GM19328 (cell line): ENCODE data around the gene RAB39A.
A peak's percentile ranks its signal among the peaks of the same experiment; 100 is the strongest.
"Not testable (repeated sequence)": the region's sequence is repeated elsewhere in the genome, so short reads cannot be mapped to it uniquely, and the experiment has no call there.

Source experiments
- ATAC-seq: cut with Tn5 transposase; IDR thresholded peaks from one replicate; pipeline ENCODE4 v1.9.1; 2021; ENCODE audit warnings: mild to moderate bottlenecking, moderate library complexity; ENCODE audit not compliant: unreplicated experiment

RAB39A gene, protein sequence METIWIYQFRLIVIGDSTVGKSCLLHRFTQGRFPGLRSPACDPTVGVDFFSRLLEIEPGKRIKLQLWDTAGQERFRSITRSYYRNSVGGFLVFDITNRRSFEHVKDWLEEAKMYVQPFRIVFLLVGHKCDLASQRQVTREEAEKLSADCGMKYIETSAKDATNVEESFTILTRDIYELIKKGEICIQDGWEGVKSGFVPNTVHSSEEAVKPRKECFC

DNA sequence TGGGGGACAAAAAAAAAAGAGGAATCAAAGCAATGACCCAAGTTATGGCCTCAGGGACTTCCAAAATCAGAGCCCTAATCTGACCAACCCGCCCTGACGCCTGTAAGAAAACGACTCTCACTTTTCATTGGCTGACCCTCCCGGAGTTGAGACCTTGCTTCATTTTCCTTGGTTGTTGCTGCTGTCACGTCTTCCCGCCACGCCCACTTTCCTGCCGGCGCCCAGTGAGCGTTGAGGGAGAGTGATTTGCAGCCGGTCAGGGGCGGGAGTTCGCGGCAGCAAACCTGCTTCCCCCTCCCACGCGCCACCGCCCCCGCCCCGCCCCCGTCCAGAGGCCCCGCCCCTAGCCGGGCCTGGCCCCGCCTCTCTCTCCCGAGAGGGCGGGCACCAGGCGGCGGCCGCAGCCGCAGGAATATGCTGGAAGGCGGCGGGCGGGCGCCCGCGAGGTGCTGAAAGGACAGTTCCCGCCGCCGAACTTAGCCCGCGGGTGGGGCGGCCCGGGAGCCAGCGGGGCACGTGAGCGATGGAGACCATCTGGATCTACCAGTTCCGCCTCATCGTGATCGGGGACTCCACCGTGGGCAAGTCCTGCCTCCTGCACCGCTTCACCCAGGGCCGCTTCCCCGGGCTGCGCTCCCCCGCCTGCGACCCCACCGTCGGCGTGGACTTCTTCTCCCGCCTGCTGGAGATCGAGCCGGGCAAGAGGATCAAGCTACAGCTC lies at the start of gene RAB39A:
TSS of gene RAB39A (plus strand) at position 403 of the 721 bp plus-strand sequence. CDS start at position 524, 121 bp downstream.
- peak; percentile 98 for ATAC-seq

DNA sequence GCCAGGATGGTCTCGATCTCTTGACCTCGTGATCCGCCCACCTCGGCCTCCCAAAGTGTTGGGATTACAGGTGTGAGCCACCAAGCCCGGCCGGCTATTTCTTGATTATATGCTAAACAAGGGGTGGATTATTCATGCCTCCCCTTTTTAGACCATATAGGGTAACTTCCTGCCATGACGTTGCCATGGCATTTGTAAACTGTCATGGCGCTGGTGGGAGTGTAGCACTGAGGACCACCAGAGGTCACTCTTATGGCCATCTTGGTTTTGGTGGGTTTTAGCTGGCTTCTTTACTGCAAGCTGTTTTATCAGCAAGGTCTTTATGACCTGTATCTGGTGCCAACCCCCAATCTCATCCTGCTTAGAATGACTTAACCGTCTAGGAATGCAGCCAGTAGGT lies 46.8 kb upstream of the RAB39A start:
- ATAC-seq = not testable (repeated sequence)

DNA sequence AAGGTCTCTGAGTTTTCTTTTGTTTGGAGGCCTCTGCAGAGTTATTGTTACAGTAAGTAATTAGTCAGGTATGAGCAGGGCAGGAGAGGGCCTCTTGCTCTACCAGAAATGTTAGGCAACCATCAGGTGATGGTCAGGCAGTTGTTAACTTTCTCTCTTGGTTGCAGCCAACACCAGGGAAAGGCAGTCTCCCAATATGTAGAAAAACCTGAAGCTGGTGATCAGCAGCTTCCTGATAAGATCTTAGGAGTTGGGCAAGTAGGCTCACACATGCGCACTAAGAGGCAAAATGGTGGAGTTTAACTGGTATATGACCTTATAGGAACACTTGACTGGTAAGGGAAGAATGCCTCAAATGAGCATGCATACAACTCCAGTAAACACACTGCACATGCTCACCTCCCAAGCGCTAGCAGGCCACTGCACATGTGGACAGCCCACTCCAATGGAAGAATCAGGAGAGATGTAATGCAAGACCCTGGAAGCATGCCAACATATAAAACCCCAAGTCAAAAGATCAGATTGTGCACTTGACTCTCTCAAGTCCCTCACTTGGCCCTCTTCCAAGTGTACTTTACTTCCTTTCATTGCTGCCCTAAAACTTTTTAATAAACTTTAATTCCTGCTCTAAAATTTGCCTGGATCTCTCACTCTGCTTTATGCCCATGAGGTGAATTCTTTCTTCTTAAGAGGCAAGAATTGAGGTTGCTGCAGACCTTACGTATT lies 46.0 kb upstream of the RAB39A start:
- ATAC-seq = no peak

DNA sequence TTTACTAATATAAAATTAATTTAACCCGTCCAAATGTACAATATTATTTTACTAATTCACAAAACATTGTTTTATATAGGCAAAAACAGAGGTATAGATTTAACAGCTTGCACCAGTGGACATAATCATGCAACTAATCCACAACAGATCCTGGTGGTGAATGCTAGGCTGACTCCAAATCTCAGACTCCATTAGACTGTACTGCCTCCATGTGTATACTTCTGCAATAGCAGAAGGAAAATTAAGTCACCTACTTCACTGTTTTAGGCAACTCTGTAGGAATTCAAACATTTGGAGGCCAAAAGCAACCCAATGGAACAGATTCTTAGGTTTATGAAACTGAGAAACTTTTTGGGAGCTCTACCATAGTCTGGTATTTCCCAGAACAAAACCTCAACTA lies 30.0 kb upstream of the RAB39A start:
- ATAC-seq = no peak

DNA sequence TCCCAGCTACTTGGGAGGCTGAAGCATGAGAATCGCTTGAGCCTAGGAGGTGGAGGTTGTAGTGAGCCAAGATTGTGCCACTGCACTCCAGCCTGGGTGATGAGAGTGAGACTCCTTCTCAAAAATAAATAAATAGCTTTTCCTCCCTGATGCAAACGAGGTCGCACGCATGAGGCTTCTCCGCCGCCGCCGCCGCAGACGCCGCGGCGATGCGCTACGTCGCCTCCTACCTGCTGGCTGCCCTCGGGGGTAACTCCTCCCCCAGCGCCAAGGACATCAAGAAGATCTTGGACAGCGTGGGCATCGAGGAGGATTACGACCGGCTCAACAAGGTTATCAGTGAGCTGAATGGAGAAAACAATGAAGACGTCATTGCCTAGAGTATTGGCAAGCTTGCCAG lies 20.0 kb upstream of the RAB39A start:
- no peak for ATAC-seq

DNA sequence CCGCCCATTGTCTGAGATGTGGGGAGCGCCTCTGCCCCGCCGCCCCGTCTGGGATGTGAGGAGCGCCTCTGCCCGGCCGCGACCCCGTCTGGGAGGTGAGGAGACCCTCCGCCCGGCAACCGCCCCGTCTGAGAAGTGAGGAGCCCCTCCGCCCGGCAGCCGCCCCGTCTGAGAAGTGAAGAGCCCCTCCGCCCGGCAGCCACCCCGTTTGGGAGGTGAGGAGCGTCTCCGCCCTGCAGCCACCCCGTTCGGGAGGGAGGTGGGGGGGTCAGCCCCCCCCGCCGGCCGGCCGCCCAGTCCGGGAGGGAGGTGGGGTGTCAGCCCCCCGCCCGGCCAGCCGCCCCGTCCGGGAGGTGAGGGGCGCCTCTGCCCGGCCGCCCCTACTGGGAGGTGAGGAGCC lies 15.8 kb upstream of the RAB39A start:
- not testable (repeated sequence) for ATAC-seq

DNA sequence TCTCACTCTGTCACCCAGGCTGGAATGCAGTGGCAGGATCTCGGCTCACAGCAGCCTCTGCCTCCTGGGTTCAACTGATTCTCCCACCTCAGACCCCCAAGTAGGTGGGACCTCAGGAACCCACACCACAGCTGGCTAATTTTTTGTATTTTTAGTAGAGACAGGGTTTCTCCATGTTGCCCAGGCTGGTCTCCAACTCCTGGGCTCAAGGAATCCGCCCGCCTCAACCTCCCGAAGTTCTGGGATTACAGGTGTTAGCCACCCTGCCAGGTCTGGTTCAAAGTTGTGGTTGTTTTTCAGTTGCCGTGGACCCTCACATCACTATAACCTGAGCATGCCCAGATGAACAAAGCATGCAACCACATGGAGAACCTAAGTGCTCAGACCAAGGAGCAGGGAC lies 13.0 kb upstream of the RAB39A start:
- no peak for ATAC-seq

DNA sequence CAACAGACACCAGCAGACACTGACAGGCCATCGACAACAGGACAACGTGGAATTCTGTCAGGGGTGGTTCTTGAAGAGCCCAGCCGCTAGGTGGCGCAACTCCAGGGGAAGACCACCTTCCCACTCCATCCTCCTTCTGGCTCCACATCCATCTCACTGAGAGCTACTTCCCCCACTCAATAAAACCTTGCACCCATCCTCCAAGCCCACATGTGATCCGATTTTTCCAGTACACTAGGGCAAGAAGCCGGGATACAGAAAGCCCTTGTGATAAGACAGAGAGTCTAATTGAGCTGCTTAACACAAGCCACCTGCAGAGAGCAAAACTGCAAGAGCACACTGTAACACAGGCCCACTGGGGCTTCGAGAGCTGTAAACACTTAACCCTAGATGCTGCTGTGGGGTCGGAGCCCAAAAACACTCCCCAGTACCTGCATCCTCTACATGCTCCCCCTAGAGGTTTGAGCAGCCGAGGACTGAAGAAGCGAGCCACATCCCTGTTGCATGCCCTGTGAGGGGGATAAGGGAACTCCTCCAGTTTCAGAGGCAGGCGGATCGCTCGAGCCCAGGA lies 11.5 kb upstream of the RAB39A start:
- ATAC-seq = no peak

DNA sequence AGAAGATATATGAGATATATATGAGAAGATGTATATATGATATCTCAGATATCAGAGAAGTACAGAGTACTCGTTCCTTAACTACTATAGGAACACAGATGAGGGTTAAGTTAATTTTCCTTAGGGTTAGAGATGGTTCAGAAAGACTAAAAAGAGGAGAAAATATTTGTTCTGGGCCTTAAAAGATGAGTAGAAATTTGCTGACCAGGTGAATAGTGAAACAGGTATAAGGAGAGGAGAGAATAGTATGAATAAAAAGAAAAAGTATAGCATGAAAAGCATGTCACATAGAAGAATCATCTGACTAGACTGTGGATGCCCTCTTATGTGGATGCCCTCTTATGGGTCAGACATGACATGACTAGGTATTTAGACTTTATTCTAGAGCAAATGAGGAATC lies 6.3 kb upstream of the RAB39A start:
- ATAC-seq = no peak

DNA sequence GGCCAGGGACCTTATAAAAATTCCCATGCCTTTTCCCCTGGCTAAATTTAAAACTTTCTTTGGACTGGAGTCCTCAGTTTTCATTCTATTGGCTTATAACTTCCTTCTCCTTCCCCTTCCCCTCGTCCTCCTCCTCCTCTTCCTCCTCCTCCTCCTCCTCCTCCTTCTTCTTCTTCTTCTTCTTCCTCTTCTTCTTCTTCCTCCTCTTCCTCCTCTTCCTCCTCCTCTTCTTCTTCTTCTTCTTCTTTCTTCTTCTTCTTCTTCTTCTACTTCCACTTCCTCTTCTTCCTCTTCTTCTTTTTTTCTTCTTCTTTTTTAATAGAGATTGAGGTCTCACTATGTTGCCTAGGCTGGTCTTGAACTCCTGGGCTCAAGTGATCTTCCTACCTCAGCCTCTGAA lies 4.7 kb upstream of the RAB39A start:
- not testable (repeated sequence) for ATAC-seq

DNA sequence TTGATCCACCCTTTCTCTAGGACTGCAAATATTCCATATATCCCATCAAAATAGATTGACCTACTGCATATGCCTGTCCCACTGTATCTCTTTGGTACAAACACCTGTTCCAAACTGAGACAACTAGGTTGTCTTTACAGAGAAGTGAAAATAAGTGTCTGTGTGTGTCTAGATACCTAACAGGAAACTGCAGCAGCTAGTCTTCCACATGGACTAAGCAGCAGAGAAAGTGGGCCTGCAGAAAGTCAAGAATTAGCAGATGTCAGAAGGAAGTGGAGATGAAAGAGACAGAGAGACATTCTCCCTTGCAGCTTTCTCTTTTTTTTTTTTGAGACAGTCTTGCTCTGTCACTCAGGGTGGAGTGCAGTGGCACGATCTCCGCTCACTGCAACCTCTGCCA lies 3.9 kb upstream of the RAB39A start:
- no peak for ATAC-seq

DNA sequence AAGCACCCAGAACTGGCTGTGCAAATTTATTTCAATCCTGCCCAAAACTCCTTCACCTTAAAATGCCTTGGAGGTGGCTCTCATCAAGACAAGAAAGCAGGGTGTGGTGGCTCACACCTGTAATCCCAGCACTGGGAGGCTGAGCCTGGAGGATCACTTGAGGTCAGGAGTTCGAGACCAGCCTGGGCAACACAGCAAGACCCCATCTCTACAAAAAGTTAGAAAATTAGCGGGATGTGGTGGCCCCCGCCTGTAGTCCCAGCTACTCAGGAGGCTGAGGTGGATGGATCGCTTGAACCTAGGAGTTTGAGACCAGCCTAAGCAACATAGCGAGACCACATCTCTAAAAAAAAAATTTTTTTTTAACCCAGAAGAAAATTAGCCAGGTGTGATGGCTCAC lies 689 bp upstream of the RAB39A start:
- ATAC-seq = no peak

DNA sequence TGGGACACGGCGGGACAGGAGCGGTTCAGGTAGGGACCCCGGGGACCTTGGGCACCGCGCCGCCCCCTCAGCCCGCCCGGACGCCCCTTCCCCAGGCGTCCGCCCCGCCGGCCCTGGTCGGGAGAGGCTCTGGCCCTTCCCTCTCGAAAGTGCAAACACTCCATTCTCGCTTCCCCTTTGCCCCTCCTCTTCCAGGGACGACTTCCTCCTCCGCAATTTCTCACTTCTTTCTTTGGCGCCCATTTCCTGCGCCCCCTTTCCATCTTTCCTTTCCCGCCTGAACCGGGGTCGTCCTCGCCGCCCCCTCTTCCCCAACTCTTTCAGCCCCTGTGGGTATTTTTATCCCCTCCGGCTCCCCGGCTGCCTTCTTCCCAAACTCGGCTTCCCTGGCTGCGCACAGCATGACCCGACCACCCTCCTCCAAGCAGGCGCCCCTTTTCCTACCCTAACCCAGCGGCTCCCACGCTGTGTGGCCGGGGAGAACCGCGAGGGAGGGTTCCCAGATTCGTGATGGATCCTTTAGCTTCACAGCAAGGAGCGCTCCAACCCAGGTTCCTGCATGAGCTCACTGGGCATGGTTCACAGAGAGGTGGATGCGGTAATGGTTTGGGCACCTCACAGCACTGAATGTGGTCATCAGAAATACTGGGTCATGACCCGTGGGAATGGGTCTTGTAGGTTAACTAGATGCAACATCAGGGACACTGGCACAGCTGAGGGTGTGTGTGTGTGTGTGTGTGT lies 689 bp downstream of the RAB39A start:
- ATAC-seq = no peak

DNA sequence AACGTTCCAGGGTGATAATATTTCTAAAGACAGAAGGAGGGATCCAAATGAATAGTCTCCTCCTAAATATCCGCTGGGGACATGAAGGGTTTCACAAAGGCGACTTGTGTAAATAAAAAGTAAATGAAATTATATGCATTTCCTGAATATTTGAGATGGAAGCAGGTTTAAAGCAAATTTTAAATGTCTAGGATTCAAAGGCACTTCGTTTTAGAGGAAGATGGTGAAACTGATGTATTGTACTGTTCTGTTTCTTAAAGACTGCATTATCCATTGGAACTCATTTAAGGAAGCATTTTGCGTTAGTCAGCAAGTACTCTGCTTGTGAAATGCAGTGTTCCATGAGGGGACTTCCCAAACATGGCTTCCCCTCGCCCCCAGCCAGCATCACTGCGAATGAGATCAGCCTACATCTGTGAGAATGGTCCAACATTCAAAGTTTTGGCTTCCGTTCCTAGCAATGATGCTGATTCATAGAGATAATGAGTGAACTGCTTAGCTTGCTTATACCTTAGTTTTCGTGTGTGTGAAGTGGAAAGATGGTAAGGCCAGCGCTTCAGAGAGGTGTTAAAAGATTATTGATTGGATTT lies 1.5 kb downstream of the RAB39A start:
- ATAC-seq = no peak

DNA sequence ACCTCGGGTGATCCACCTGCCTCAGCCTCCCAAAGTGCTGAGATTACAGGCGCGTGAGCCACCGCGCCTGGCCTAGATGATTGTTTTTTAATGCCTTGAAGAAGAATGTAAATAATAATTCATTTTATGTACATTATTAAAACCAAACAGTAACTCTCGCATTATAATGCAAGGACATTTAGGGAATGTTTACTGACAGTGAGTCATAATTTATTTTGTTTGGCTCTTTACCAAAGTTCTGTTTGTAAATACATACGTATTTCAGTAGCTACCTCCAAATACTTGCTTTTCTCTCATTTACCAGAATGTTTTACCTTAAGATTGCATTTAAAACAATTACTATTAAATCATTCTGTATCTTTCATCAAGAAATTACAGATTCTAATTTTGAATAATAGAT lies 3.0 kb downstream of the RAB39A start:
- no peak for ATAC-seq

DNA sequence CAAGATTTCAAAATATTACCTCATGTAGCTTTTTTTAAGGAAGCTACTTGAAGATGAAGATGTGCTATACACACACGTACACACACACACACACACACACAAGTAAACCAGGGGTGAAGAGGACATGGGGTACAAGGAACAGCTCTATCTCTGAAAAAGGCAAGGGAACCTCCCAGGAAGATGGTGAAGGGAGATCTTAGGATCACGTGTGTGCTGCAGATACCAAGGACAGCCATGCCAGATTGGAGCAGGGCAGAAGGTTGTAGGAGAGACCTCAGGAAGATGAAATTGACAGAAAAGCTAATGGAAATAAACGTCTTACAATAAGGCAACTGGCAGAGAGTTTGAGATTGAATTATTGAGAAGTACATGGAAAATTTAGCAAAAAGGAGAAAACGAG lies 19.7 kb downstream of the RAB39A start:
- ATAC-seq = no peak

DNA sequence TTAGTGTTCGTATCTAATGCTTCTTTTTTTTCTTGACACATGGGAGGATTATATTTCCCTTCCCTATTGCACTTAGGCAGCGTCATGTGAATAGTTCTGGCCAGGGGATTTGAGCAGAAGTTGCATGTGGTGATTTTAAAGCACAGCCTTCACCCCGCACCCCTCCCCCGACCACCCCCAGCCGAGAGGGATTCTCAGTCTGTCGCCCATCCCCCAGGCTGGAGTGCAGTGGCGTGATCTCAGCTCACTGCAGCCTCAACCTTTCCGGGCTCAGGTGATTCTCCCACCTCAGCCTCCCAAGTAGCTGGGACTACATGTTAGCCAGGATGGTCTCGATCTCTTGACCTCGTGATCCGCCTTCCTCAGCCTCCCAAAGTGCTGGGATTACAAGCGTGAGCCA lies 20.1 kb downstream of the RAB39A start:
- not testable (repeated sequence) for ATAC-seq

DNA sequence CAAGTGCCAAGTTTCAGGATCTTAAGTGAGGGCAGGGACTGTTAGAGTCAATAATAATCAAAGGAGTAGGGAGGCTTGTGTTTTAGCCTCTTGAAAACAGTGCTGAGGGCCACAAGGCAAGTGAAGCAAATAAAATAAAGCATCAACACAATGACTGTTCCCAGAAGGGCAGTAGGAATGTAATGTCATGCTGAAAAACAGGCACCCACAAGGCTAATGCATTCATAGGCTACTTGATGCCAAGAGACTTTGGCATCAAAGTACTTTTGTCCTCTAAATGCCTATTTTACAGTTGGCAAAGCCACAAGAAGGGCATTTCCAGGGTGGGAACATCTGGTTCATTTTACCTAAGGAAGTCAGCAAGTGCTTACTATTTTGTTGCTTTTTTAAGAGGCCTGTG lies 22.9 kb downstream of the RAB39A start:
- ATAC-seq = no peak

DNA sequence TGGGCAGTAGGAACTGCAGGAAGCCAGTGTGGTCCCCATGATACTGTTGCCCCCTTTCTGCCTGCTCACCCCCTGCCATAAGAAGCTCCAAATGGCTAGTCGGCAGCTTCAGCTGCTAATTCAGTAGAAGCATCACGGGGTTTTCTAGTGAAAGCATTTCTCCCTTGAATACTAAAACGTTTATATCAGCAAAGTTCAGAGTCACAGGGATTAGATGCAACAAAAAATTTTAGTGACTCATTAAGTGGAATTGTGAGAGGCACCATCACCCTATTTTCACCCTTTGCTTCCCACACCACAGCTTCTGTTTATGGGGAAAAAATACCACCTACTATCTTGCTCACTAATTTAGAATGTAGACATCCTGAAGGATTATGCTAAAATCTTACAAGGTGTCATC lies 25.2 kb downstream of the RAB39A start:
- no peak for ATAC-seq

DNA sequence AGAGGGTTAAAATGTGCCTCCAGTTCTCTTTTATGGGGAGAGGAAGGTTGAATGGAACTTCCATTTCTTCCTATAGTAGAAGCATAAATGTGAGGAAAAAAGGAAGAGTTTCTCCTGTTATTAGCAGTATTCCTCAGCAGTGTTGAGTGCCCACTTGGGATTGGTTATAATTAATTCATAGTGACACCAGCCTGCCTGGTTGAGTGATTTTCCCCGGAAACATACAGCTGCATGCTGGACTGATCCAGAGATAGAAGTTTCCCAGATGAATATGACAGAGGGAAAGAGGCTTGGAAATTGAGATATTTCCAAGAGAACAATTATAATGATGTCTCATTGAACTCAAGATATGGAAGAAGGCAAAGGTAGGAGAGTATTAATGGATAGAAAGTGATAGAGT lies 28.3 kb downstream of the RAB39A start:
- ATAC-seq = no peak

DNA sequence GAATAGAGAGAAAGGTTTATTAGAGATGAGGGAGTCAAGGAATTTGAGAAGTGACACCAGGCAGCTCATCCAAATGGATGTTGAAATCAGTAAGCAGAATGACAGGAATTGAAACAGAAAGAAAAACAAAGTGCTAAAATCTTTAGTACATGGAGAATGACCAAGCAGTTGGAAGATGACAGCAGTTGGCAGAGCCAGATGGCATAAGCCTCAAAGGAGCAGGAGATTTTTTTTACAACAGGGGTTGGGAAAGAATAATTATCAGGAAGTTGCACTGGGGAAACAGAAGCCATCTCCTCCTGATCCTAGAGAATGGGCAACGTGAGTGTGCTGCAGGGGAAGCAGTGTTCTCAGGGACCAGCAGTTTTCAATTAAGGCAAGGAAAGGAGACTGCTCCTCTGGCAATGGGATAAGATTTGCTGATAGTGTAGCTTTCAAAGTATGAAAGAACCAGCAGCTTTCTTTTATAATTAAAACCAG lies 28.9 kb downstream of the RAB39A start:
- ATAC-seq = no peak
